Mucosa of stomach (tissue), 1 donor: ENCODE data around the gene ARL4D.

Source experiments
- H3K27me3 ChIP-seq: one replicate; pipeline ENCODE4 v1.7.0; 2013; ENCODE audit warnings: mild to moderate bottlenecking, low read length; ENCODE audit not compliant: control insufficient read depth, insufficient read depth
- H3K36me3 ChIP-seq: one replicate; pipeline ENCODE4 v1.7.0; 2013; ENCODE audit warnings: low read length; ENCODE audit not compliant: control insufficient read depth, insufficient read depth
- H3K4me1 ChIP-seq: one replicate; pipeline ENCODE4 v1.7.0; 2013; ENCODE audit warnings: mild to moderate bottlenecking, low read length; ENCODE audit not compliant: control insufficient read depth, insufficient read depth
- H3K4me3 ChIP-seq: one replicate; pipeline ENCODE4 v1.7.0; 2013; ENCODE audit warnings: low read length
- H3K9ac ChIP-seq: one replicate; pipeline ENCODE4 v1.7.0; 2013; ENCODE audit warnings: mild to moderate bottlenecking, low read length, moderate library complexity
- H3K9me3 ChIP-seq: one replicate; pipeline ENCODE4 v1.7.0; 2013; ENCODE audit warnings: mild to moderate bottlenecking, low read length, moderate library complexity; ENCODE audit not compliant: control insufficient read depth
- donor health status: Pancreatic carcinoma.

ARL4D gene

DNA sequence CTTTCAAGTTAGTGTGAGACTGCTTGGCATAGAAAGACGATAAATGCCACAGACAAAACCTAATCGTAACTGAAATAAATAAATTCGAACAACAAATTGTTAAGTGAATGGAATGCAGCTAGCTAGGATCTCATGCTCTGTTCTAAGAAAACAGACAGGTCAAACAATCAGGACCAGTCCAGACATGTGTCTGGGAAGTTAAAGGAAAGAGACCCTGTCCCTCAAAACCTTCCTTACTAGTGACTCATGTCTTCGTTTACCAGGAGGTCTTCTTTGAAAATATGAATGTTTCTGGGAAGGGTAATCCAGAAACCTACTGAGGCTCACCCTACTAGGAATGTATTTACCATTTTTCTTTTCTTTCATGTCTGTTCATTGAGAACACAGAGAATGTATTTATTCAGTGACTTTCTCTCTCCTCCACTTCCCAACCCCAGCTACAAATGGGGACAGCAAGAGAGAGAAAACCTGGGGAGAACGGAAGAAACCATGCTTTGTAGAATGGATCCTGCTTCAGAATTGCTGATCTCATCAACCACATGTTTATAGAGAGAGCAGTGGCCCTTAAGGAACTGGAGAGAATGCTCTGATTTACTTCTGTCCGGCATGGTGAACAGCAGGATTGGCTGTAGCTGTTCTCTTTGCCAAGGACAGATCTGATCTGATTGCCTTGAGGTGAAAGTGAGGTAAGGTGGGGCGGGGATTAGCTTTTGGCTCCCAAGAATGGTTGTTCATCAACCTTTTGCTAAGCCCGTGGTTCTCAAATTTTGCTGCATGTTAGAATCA lies 45.6 kb downstream of the ARL4D start:
- no peak overlapping the region for H3K9ac ChIP-seq
- H3K36me3 ChIP-seq = no peaks in the 10 kb centered on the region
- no peaks in the 10 kb centered on the region for H3K4me1 ChIP-seq
- H3K27me3 ChIP-seq = no peaks in the 10 kb centered on the region
- no peak overlapping the region for H3K4me3 ChIP-seq
- no peaks in the 10 kb centered on the region for H3K9me3 ChIP-seq

- Histone ChIP-seq H3K9ac (no peak overlapping the region), H3K4me1 (no peaks in the 10 kb centered on the region), H3K36me3 (no peaks in the 10 kb centered on the region), H3K4me3 (no peak overlapping the region), H3K27me3 (no peaks in the 10 kb centered on the region), H3K9me3 (no peaks in the 10 kb centered on the region)
Measured at GRCh38 chr17:43445009-43445589, 46.3 kb downstream of the ARL4D start.

DNA sequence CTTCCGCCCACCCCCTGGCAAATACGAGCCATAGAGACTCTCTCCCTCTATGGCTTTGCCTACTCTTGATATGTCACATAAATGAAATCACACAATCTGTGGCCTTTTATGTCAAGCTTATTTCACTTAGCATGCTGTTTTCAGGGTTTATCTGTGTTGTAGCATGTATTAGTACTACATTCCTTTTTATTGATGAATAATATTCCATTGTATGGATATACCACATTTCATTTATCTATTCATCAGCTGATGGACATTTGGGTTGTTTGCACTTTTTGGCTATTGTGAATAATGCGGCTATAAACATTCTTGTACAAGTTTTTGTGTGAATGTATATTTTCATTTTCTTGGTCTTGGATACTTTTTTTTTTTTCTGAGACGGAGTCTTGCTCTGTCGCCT lies 48.0 kb downstream of the ARL4D start:
- Histone ChIP-seq H3K9ac (no peak overlapping the region), H3K4me3 (no peak overlapping the region), H3K27me3 (no peaks in the 10 kb centered on the region), H3K36me3 (no peaks in the 10 kb centered on the region), H3K9me3 (no peaks in the 10 kb centered on the region), H3K4me1 (no peaks in the 10 kb centered on the region)

- H3K9me3 ChIP-seq = no peaks in the 10 kb centered on the region
- H3K36me3 ChIP-seq = no peaks in the 10 kb centered on the region
- H3K4me3 ChIP-seq = no peak overlapping the region
- H3K27me3 ChIP-seq = no peaks in the 10 kb centered on the region
- H3K9ac ChIP-seq = no peak overlapping the region
- no peaks in the 10 kb centered on the region for H3K4me1 ChIP-seq
Measured at GRCh38 chr17:43448720-43449469, 50.1 kb downstream of the ARL4D start.

- no peak overlapping the region for H3K9ac ChIP-seq
Measured at GRCh38 chr17:43449470-43450248, 50.9 kb downstream of the ARL4D start.

More at GRCh38 chr17:43449470-43450248, 50.9 kb downstream of the ARL4D start:
- H3K4me1 ChIP-seq = no peaks in the 10 kb centered on the region
- H3K27me3 ChIP-seq = no peaks in the 10 kb centered on the region
- no peak overlapping the region for H3K4me3 ChIP-seq
- no peaks in the 10 kb centered on the region for H3K9me3 ChIP-seq
- H3K36me3 ChIP-seq = no peaks in the 10 kb centered on the region
